Ovary (tissue), 9 donors: Measurements from ENCODE around the gene EIF2B5. TPM values are rescaled to one million over a fixed set of nuclear protein-coding genes. Genes with fewer than 3 reads are reported as not detected.
"Not testable (repeated sequence)": the region's sequence is repeated elsewhere in the genome, so short reads cannot be mapped to it uniquely, and the experiment has no call there.

Experiments used
- DNase-seq, 5 donors: peaks; one replicate each; pipeline ENCODE4 v3.0.0-alpha.2; 2019 to 2020
- H3K27ac ChIP-seq, 2 donors: fragments of 200-600 bp; one replicate each; pipeline versions ENCODE4 v1.5.1 to v1.8.0; 2019 to 2022
- H3K27me3 ChIP-seq: fragments of 200-600 bp; one replicate; pipeline ENCODE4 v1.8.0; 2022
- H3K36me3 ChIP-seq: fragments of 200-600 bp; sonication (generic); one replicate; pipeline ENCODE4 v1.5.1; 2019
- H3K4me1 ChIP-seq: one replicate; pipeline ENCODE4 v1.8.1; 2013; ENCODE audit warnings: mild to moderate bottlenecking, moderate library complexity; ENCODE audit not compliant: insufficient read depth
- H3K4me3 ChIP-seq: fragments of 200-600 bp; sonication (generic); one replicate; pipeline ENCODE4 v1.5.1; 2017
- H3K9me3 ChIP-seq, 2 donors: fragments of 200-600 bp in 1 of 2; sonication (generic) in 1 of 2; one replicate each; pipeline versions ENCODE4 v1.5.1 to v1.8.1; 2013 to 2019; ENCODE audit warnings: mild to moderate bottlenecking in 1 of 2, moderate library complexity in 1 of 2
- CTCF ChIP-seq, 3 donors: fragments of 450-650 bp in 2 of 3; fragments of 200-600 bp in 1 of 3; IDR thresholded peaks; one replicate each; pipeline versions ENCODE4 v1.5.1 to v1.8.0; 2016 to 2022; ENCODE audit warnings: antibody characterized with exemption in 3 of 3, mild to moderate bottlenecking in 1 of 3
- EP300 ChIP-seq: sonication (generic); formaldehyde crosslinking; IDR thresholded peaks from one replicate; pipeline ENCODE4 v1.6.1; 2017; ENCODE audit warnings: antibody characterized with exemption
- POLR2A ChIP-seq: fragments of 450-650 bp; IDR thresholded peaks from one replicate; pipeline ENCODE4 v1.6.1; 2017; ENCODE audit warnings: antibody characterized with exemption, mild to moderate bottlenecking, moderate library complexity
- WGBS, 3 donors: extraction: QIAGEN DNeasy Blood & Tissue Kit in 1 of 3; methylation state at CpG; one replicate each; pipeline versions ENCODE4 v1.1.5 to v1.1.7; 2013 to 2017; 5-methylcytosine and 5-hydroxymethylcytosine counted together
- intact Hi-C, 4 donors: fragments of 100-400 bp; cut with DNase I; formaldehyde crosslinking; loops; one replicate each; pipeline versions ENCODE4 v1.11.0 to v1.15.1; 2022 to 2023
- polyA plus RNA-seq, 2 donors: library from polyadenylated mRNA; stranded (reverse); fragments of 200-250 nt in 1 of 2; fragments of 350-450 nt in 1 of 2; fragmentation: Illumina TruSeq in 1 of 2; extraction: RNeasy Lipid Tissue Mini Kit (QIAGEN cat#74804) in 1 of 2; gene quantifications; one replicate each; pipeline ENCODE4 v1.2.3, GENCODE V29; 2013 to 2014
- total RNA-seq, 7 donors: library from RNA; depleted of rRNA in 2 of 7; stranded (reverse); fragments of >200 nt in 2 of 7; fragmentation: NEBNext Ultra II Directional in 3 of 7; extraction: Animal tissue kit (Norgen Biotek cat#: 25700) in 3 of 7; gene quantifications; one replicate each; pipeline versions ENCODE4 v1.1.0 to v1.2.4, GENCODE V29; 2016 to 2023
- donor health status: DM: no; HTN: no; CAD: no; lungs with moderate emphysema.
- donor health status: DM: no; HTN: no; CAD: no.
- donor health status: Bipolar disorder and iron deficiency.
- donor health status: DM: yes; HTN: yes; CAD: no.
- donor health status: DM: no; HTN: no; CAD: no.
- donor health status: DM: yes; HTN: yes; CAD: no.

EIF2B5 gene
- total and polyA plus RNA-seq, 9 donors, result 18.6 to 42.4 (median 28.7) TPM

GRCh38 chr3:184097556-184097955, 37.6 kb upstream of the EIF2B5 start:
- H3K4me1 ChIP-seq, result no peaks in the 10 kb centered on the region
- no peak for DNase-seq
- H3K36me3 ChIP-seq, result no peaks in the 10 kb centered on the region
- TF ChIP-seq EP300, result no peak
- no peaks in the 10 kb centered on the region for H3K27me3 ChIP-seq
- no peaks in the 10 kb centered on the region for H3K9me3 ChIP-seq
- intact Hi-C loops, result no loop called here
- no peak overlapping the region for H3K4me3 ChIP-seq
- H3K27ac ChIP-seq, result no peak overlapping the region
- 85 to 89% (median 88%) methylated on average over 6 of the region's 6 CpGs for WGBS, 3 donors

- no peaks in the 10 kb centered on the region for H3K27me3 ChIP-seq
- no peaks in the 10 kb centered on the region for H3K36me3 ChIP-seq
- 65 to 71% (median 65%) methylated on average over 24 of the region's 24 CpGs for WGBS, 3 donors
- no peaks in the 10 kb centered on the region for H3K9me3 ChIP-seq
- H3K4me1 ChIP-seq, result no peaks in the 10 kb centered on the region
- intact Hi-C loops, result no loop called here
- DNase-seq, result no peak
- no peak overlapping the region for H3K27ac ChIP-seq
- TF ChIP-seq CTCF (IDR thresholded peaks at IDR 0.05) (no peak), POLR2A (no peak), EP300 (no peak)
- H3K4me3 ChIP-seq, result no peak overlapping the region
These were observed 35.1 kb upstream of the EIF2B5 start for GRCh38 chr3:184099806-184100686.

GRCh38 chr3:184110316-184110725, 24.8 kb upstream of the EIF2B5 start:
- no peaks in the 10 kb centered on the region for H3K9me3 ChIP-seq
- intact Hi-C loops, result no loop called here
- no peaks in the 10 kb centered on the region for H3K4me1 ChIP-seq
- WGBS, 3 donors, result 33 to 57% (median 41%) methylated on average over 7 of the region's 7 CpGs
- no peak overlapping the region for H3K27ac ChIP-seq
- no peak overlapping the region for H3K4me3 ChIP-seq
- no peaks in the 10 kb centered on the region for H3K36me3 ChIP-seq
- no peaks in the 10 kb centered on the region for H3K27me3 ChIP-seq
- no peak for DNase-seq
- no peak for TF ChIP-seq POLR2A
- no peak for TF ChIP-seq CTCF (IDR thresholded peaks at IDR 0.05)
- TF ChIP-seq EP300, result no peak

- intact Hi-C loops, result no loop called here
- no peaks in the 10 kb centered on the region for H3K9me3 ChIP-seq
- H3K4me3 ChIP-seq, result no peak overlapping the region
- WGBS, 3 donors, result 84 to 88% (median 88%) methylated on average over 4 of the region's 4 CpGs
- H3K27me3 ChIP-seq, result no peaks in the 10 kb centered on the region
- H3K27ac ChIP-seq, result no peak overlapping the region
- H3K4me1 ChIP-seq, result no peaks in the 10 kb centered on the region
- no peaks in the 10 kb centered on the region for H3K36me3 ChIP-seq
- TF ChIP-seq POLR2A, result no peak
- no peak for TF ChIP-seq CTCF (IDR thresholded peaks at IDR 0.05)
- no peak for TF ChIP-seq EP300
- no peak for DNase-seq
These were observed 19.1 kb upstream of the EIF2B5 start for GRCh38 chr3:184116017-184116416.

GRCh38 chr3:184117636-184118035, 17.5 kb upstream of the EIF2B5 start:
- intact Hi-C loops, result no loop called here
- Histone ChIP-seq H3K27me3 (no peaks in the 10 kb centered on the region), H3K4me3 (no peak overlapping the region), H3K4me1 (no peaks in the 10 kb centered on the region), H3K9me3 (no peaks in the 10 kb centered on the region), H3K27ac (no peak overlapping the region), H3K36me3 (no peaks in the 10 kb centered on the region)
- TF ChIP-seq EP300 (no peak), CTCF (IDR thresholded peaks at IDR 0.05) (no peak), POLR2A (no peak)
- no peak for DNase-seq
- WGBS, 3 donors, result 92 to 93% (median 93%) methylated on average over 6 of the region's 6 CpGs

GRCh38 chr3:184121031-184121430, 14.1 kb upstream of the EIF2B5 start:
- 95% methylated on average over 8 of the region's 8 CpGs for WGBS, 3 donors
- H3K9me3 ChIP-seq, intact Hi-C loops, H3K4me3 ChIP-seq, H3K4me1 ChIP-seq, H3K36me3 ChIP-seq, DNase-seq, H3K27ac ChIP-seq, H3K27me3 ChIP-seq: not testable (repeated sequence)
